ENCODE results near the gene SLC12A6.

SLC12A6 gene

DNA sequence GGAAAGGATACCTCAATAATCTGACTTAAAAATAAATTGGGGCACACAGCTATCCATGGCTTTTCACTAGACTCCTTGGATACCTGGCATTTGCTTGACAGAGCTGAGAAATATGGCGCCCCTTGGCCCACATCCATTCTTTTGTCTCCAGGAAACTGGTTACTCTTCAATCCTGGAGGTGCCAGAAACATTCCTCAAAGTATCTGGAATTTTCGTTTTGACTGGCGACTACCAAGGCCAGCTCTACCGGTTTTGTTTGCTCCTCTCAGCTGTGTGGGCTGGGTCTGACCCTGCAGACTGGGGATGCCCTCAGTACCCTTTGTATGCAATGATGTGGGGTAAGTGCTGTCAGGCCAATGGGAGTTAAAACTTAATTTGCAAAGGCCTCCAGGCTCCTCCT lies 154.6 kb downstream of the SLC12A6 start:
- no peak for DNase-seq

Data from effector CD4-positive, alpha-beta T cell (primary cell).